ENCODE results near the gene MAMLD1.

Gene MAMLD1

GRCh38 chrX:150414228-150414627 lies 51.1 kb downstream of the MAMLD1 start:
- Histone ChIP-seq H3K4me3 (ENCODE audit: low read length) (no peak overlapping the region), H3K9ac (ENCODE audit: low read length) (no peak overlapping the region), H3K27me3 (ENCODE audit: control insufficient read depth, insufficient read depth, low read length) (no peaks in the 10 kb centered on the region), H3K36me3 (ENCODE audit: control insufficient read depth, insufficient read depth, low read length) (no peaks in the 10 kb centered on the region), H3K9me3 (ENCODE audit: control insufficient read depth, low read length) (no peaks in the 10 kb centered on the region), H3K4me1 (ENCODE audit: control insufficient read depth, insufficient read depth, low read length) (peaks cover 5% of the 10 kb centered on the region)

- H3K9me3 ChIP-seq (ENCODE audit: control insufficient read depth, low read length) = no peaks in the 10 kb centered on the region
- H3K27me3 ChIP-seq (ENCODE audit: control insufficient read depth, insufficient read depth, low read length) = no peaks in the 10 kb centered on the region
- no peak overlapping the region for H3K9ac ChIP-seq (ENCODE audit: low read length)
- no peaks in the 10 kb centered on the region for H3K36me3 ChIP-seq (ENCODE audit: control insufficient read depth, insufficient read depth, low read length)
- no peaks in the 10 kb centered on the region for H3K4me1 ChIP-seq (ENCODE audit: control insufficient read depth, insufficient read depth, low read length)
- H3K4me3 ChIP-seq (ENCODE audit: low read length) = no peak overlapping the region
Observed at GRCh38 chrX:150416469-150416868, 53.4 kb downstream of the MAMLD1 start.

GRCh38 chrX:150421816-150422215 lies 58.7 kb downstream of the MAMLD1 start:
- no peaks in the 10 kb centered on the region for H3K4me1 ChIP-seq (ENCODE audit: control insufficient read depth, insufficient read depth, low read length)
- H3K36me3 ChIP-seq (ENCODE audit: control insufficient read depth, insufficient read depth, low read length) = no peaks in the 10 kb centered on the region
- no peaks in the 10 kb centered on the region for H3K27me3 ChIP-seq (ENCODE audit: control insufficient read depth, insufficient read depth, low read length)
- H3K9me3 ChIP-seq (ENCODE audit: control insufficient read depth, low read length) = no peaks in the 10 kb centered on the region
- H3K9ac ChIP-seq (ENCODE audit: low read length) = no peak overlapping the region
- no peak overlapping the region for H3K4me3 ChIP-seq (ENCODE audit: low read length)

GRCh38 chrX:150429594-150429993 lies 66.5 kb downstream of the MAMLD1 start:
- H3K36me3 ChIP-seq (ENCODE audit: control insufficient read depth, insufficient read depth, low read length) = no peaks in the 10 kb centered on the region
- no peaks in the 10 kb centered on the region for H3K27me3 ChIP-seq (ENCODE audit: control insufficient read depth, insufficient read depth, low read length)
- H3K4me3 ChIP-seq (ENCODE audit: low read length) = no peak overlapping the region
- no peaks in the 10 kb centered on the region for H3K9me3 ChIP-seq (ENCODE audit: control insufficient read depth, low read length)
- H3K4me1 ChIP-seq (ENCODE audit: control insufficient read depth, insufficient read depth, low read length) = no peaks in the 10 kb centered on the region
- H3K9ac ChIP-seq (ENCODE audit: low read length) = no peak overlapping the region

GRCh38 chrX:150436195-150436594 lies 73.1 kb downstream of the MAMLD1 start:
- Histone ChIP-seq H3K9ac (ENCODE audit: low read length) (no peak overlapping the region), H3K36me3 (ENCODE audit: control insufficient read depth, insufficient read depth, low read length) (no peaks in the 10 kb centered on the region), H3K4me3 (ENCODE audit: low read length) (no peak overlapping the region), H3K9me3 (ENCODE audit: control insufficient read depth, low read length) (no peaks in the 10 kb centered on the region), H3K4me1 (ENCODE audit: control insufficient read depth, insufficient read depth, low read length) (no peaks in the 10 kb centered on the region), H3K27me3 (ENCODE audit: control insufficient read depth, insufficient read depth, low read length) (no peaks in the 10 kb centered on the region)

- no peaks in the 10 kb centered on the region for H3K9me3 ChIP-seq (ENCODE audit: control insufficient read depth, low read length)
- no peak overlapping the region for H3K9ac ChIP-seq (ENCODE audit: low read length)
- H3K4me3 ChIP-seq (ENCODE audit: low read length) = no peak overlapping the region
- H3K4me1 ChIP-seq (ENCODE audit: control insufficient read depth, insufficient read depth, low read length) = no peaks in the 10 kb centered on the region
- H3K36me3 ChIP-seq (ENCODE audit: control insufficient read depth, insufficient read depth, low read length) = no peaks in the 10 kb centered on the region
- H3K27me3 ChIP-seq (ENCODE audit: control insufficient read depth, insufficient read depth, low read length) = no peaks in the 10 kb centered on the region
Observed at GRCh38 chrX:150438165-150438564, 75.0 kb downstream of the MAMLD1 start.

GRCh38 chrX:150446151-150446550 lies 83.0 kb downstream of the MAMLD1 start:
- H3K9me3 ChIP-seq (ENCODE audit: control insufficient read depth, low read length) = no peaks in the 10 kb centered on the region
- H3K36me3 ChIP-seq (ENCODE audit: control insufficient read depth, insufficient read depth, low read length) = no peaks in the 10 kb centered on the region
- H3K9ac ChIP-seq (ENCODE audit: low read length) = no peak overlapping the region
- H3K27me3 ChIP-seq (ENCODE audit: control insufficient read depth, insufficient read depth, low read length) = no peaks in the 10 kb centered on the region
- no peak overlapping the region for H3K4me3 ChIP-seq (ENCODE audit: low read length)
- H3K4me1 ChIP-seq (ENCODE audit: control insufficient read depth, insufficient read depth, low read length) = peaks cover 6% of the 10 kb centered on the region

GRCh38 chrX:150446995-150447394 lies 83.9 kb downstream of the MAMLD1 start:
- Histone ChIP-seq H3K9ac (ENCODE audit: low read length) (no peak overlapping the region), H3K36me3 (ENCODE audit: control insufficient read depth, insufficient read depth, low read length) (no peaks in the 10 kb centered on the region), H3K4me1 (ENCODE audit: control insufficient read depth, insufficient read depth, low read length) (peaks cover 6% of the 10 kb centered on the region), H3K9me3 (ENCODE audit: control insufficient read depth, low read length) (no peaks in the 10 kb centered on the region), H3K4me3 (ENCODE audit: low read length) (no peak overlapping the region), H3K27me3 (ENCODE audit: control insufficient read depth, insufficient read depth, low read length) (no peaks in the 10 kb centered on the region)

- Histone ChIP-seq H3K36me3 (ENCODE audit: control insufficient read depth, insufficient read depth, low read length) (no peaks in the 10 kb centered on the region), H3K27me3 (ENCODE audit: control insufficient read depth, insufficient read depth, low read length) (no peaks in the 10 kb centered on the region), H3K4me3 (ENCODE audit: low read length) (no peak overlapping the region), H3K9ac (ENCODE audit: low read length) (no peak overlapping the region), H3K4me1 (ENCODE audit: control insufficient read depth, insufficient read depth, low read length) (peaks cover 6% of the 10 kb centered on the region), H3K9me3 (ENCODE audit: control insufficient read depth, low read length) (no peaks in the 10 kb centered on the region)
Observed at GRCh38 chrX:150449313-150449712, 86.2 kb downstream of the MAMLD1 start.

- Histone ChIP-seq H3K9me3 (ENCODE audit: control insufficient read depth, low read length) (no peaks in the 10 kb centered on the region), H3K27me3 (ENCODE audit: control insufficient read depth, insufficient read depth, low read length) (no peaks in the 10 kb centered on the region), H3K9ac (ENCODE audit: low read length) (no peak overlapping the region), H3K4me3 (ENCODE audit: low read length) (no peak overlapping the region), H3K4me1 (ENCODE audit: control insufficient read depth, insufficient read depth, low read length) (peaks cover 6% of the 10 kb centered on the region), H3K36me3 (ENCODE audit: control insufficient read depth, insufficient read depth, low read length) (no peaks in the 10 kb centered on the region)
Observed at GRCh38 chrX:150450519-150451177, 87.5 kb downstream of the MAMLD1 start.

GRCh38 chrX:150451953-150452352 lies 88.8 kb downstream of the MAMLD1 start:
- Histone ChIP-seq H3K4me3 (ENCODE audit: low read length) (no peak overlapping the region), H3K9me3 (ENCODE audit: control insufficient read depth, low read length) (no peaks in the 10 kb centered on the region), H3K9ac (ENCODE audit: low read length) (no peak overlapping the region), H3K36me3 (ENCODE audit: control insufficient read depth, insufficient read depth, low read length) (no peaks in the 10 kb centered on the region), H3K4me1 (ENCODE audit: control insufficient read depth, insufficient read depth, low read length) (no peaks in the 10 kb centered on the region), H3K27me3 (ENCODE audit: control insufficient read depth, insufficient read depth, low read length) (no peaks in the 10 kb centered on the region)

GRCh38 chrX:150454083-150454482 lies 91.0 kb downstream of the MAMLD1 start:
- Histone ChIP-seq H3K4me3 (ENCODE audit: low read length) (no peak overlapping the region), H3K9ac (ENCODE audit: low read length) (no peak overlapping the region), H3K9me3 (ENCODE audit: control insufficient read depth, low read length) (no peaks in the 10 kb centered on the region), H3K36me3 (ENCODE audit: control insufficient read depth, insufficient read depth, low read length) (no peaks in the 10 kb centered on the region), H3K27me3 (ENCODE audit: control insufficient read depth, insufficient read depth, low read length) (no peaks in the 10 kb centered on the region), H3K4me1 (ENCODE audit: control insufficient read depth, insufficient read depth, low read length) (no peaks in the 10 kb centered on the region)

Measured in mucosa of stomach (tissue), 1 donor.